Glutamatergic neuron (in vitro differentiated cells): ENCODE measurements around the gene AHNAK2. TPM values are rescaled to one million over a fixed set of nuclear protein-coding genes. Genes with fewer than 3 reads are reported as not detected.

Source experiments
- DNase-seq: peaks from one replicate; pipeline ENCODE4 v3.0.0; 2022
- H3K27ac Mint-ChIP-seq: one replicate; pipeline ENCODE4 v1.8.0; 2020; ENCODE audit warnings: mild to moderate bottlenecking, mixed read lengths, inconsistent platforms; ENCODE audit not compliant: unreplicated experiment
- H3K27me3 Mint-ChIP-seq: one replicate; pipeline ENCODE4 v1.8.0; 2020; ENCODE audit warnings: mild to moderate bottlenecking, moderate library complexity, mixed read lengths, inconsistent platforms; ENCODE audit not compliant: unreplicated experiment
- H3K36me3 Mint-ChIP-seq: one replicate; pipeline ENCODE4 v1.8.0; 2020; ENCODE audit warnings: mild to moderate bottlenecking, mixed read lengths, inconsistent platforms; ENCODE audit not compliant: unreplicated experiment
- H3K4me1 Mint-ChIP-seq: one replicate; pipeline ENCODE4 v1.8.0; 2020; ENCODE audit warnings: mild to moderate bottlenecking, low read depth, mixed read lengths, inconsistent platforms; ENCODE audit not compliant: unreplicated experiment
- H3K4me3 Mint-ChIP-seq: one replicate; pipeline ENCODE4 v1.8.0; 2020; ENCODE audit warnings: mild to moderate bottlenecking, mixed read lengths, inconsistent platforms; ENCODE audit not compliant: unreplicated experiment
- H3K9me3 Mint-ChIP-seq: one replicate; pipeline ENCODE4 v1.8.0; 2020; ENCODE audit warnings: mild to moderate bottlenecking, moderate library complexity, mixed read lengths, inconsistent platforms; ENCODE audit not compliant: unreplicated experiment
- total RNA-seq: library from RNA; stranded (reverse); fragmentation: NEBNext Ultra II Directional; extraction: Animal tissue kit (Norgen Biotek cat#: 25700); gene quantifications from one replicate; pipeline ENCODE4 v1.2.1, GENCODE V29; 2021; ENCODE audit not compliant: unreplicated experiment
- TF ChIP-seq, protein P1 (sequence below): fragments of 200-600 bp; sonication (generic); IDR thresholded peaks from one replicate; pipeline ENCODE4 v1.5.0; 2021; ENCODE audit not compliant: partially characterized antibody, unreplicated experiment

Gene AHNAK2
- total RNA-seq, 1 donor from 2014 or later = 44.8 TPM

- TF ChIP-seq, protein P1, sequence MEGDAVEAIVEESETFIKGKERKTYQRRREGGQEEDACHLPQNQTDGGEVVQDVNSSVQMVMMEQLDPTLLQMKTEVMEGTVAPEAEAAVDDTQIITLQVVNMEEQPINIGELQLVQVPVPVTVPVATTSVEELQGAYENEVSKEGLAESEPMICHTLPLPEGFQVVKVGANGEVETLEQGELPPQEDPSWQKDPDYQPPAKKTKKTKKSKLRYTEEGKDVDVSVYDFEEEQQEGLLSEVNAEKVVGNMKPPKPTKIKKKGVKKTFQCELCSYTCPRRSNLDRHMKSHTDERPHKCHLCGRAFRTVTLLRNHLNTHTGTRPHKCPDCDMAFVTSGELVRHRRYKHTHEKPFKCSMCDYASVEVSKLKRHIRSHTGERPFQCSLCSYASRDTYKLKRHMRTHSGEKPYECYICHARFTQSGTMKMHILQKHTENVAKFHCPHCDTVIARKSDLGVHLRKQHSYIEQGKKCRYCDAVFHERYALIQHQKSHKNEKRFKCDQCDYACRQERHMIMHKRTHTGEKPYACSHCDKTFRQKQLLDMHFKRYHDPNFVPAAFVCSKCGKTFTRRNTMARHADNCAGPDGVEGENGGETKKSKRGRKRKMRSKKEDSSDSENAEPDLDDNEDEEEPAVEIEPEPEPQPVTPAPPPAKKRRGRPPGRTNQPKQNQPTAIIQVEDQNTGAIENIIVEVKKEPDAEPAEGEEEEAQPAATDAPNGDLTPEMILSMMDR = no peak
- DNase-seq = peak; percentile 52
- H3K9me3 Mint-ChIP-seq = peaks cover 2% of the 10 kb centered on the region
- no peak overlapping the region for H3K4me3 Mint-ChIP-seq
- H3K4me1 Mint-ChIP-seq = peaks cover 5% of the 10 kb centered on the region
- no peak overlapping the region for H3K27ac Mint-ChIP-seq
- peaks cover 4% of the 10 kb centered on the region for H3K27me3 Mint-ChIP-seq
- H3K36me3 Mint-ChIP-seq = no peaks in the 10 kb centered on the region
Observed at GRCh38 chr14:104968153-104968527, 10.0 kb downstream of the AHNAK2 start.

DNA sequence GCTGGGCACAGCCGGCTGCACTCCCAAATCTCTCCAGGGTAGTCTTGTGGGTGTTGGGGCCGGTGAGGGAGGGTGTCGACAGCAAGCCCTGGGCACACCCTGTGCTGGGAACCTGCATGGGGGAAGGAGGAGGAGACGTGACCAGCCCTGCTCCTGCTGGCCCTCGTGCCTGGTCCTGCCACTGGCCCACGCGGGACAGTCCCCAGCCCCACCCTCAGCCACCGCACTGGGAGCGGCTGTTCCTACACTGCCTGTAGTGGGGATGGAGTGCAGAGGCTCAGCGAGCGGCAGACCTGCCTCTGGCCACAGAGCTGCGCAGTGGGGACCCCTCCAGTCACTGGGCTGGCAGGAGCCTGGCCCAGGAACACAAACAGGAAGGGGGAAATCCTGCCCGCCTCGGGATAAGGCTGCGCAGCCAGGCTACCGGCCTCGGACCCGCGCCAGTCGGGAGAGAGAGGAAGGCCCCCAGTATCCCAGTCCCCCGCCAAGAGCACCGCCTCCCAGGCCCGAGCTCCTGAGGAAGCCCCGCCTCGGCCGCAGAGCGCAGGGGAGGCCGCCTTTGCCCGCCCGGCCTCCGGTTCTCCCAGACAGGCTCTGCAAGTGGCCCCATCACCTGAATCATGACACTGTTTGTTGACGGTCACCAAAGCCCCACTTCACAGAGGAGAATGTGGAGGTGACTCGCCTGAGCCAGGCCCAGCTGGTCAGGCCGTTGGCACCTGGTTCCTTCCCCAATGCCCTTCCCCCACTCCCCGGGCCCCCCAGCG, 10.6 kb downstream of the AHNAK2 start:
- DNase-seq = peak; percentile 48
- H3K27me3 Mint-ChIP-seq = peaks cover 4% of the 10 kb centered on the region
- H3K36me3 Mint-ChIP-seq = no peaks in the 10 kb centered on the region
- no peak overlapping the region for H3K4me3 Mint-ChIP-seq
- H3K27ac Mint-ChIP-seq = no peak overlapping the region
- TF ChIP-seq, protein P1 = no peak
- peaks cover 5% of the 10 kb centered on the region for H3K4me1 Mint-ChIP-seq
- peaks cover 2% of the 10 kb centered on the region for H3K9me3 Mint-ChIP-seq

DNA sequence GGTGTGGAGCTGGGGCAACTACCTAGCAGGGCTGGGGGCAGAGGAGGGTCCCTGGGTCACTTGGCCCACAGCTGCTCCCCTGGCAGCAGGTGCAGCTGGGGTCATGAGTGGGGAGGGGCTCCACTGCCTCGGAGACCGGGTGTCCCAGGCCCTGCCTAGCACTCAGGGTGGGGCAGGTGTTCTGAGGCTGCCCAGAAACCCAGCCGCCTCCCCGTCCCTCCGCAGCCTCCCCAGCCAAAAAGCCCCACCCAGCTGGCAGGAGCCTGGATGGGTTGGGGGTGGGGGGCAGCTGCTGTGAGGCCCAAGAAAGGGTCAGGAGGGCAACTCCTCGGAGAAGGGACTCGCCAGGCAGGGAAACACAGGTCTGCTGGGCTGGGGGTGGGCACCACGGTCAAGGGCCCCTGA, 11.2 kb downstream of the AHNAK2 start:
- no peaks in the 10 kb centered on the region for H3K36me3 Mint-ChIP-seq
- peaks cover 4% of the 10 kb centered on the region for H3K27me3 Mint-ChIP-seq
- no peak overlapping the region for H3K4me3 Mint-ChIP-seq
- peak; percentile 11 for DNase-seq
- TF ChIP-seq, protein P1 = no peak
- peaks cover 5% of the 10 kb centered on the region for H3K4me1 Mint-ChIP-seq
- no peak overlapping the region for H3K27ac Mint-ChIP-seq
- H3K9me3 Mint-ChIP-seq = peaks cover 2% of the 10 kb centered on the region

DNA sequence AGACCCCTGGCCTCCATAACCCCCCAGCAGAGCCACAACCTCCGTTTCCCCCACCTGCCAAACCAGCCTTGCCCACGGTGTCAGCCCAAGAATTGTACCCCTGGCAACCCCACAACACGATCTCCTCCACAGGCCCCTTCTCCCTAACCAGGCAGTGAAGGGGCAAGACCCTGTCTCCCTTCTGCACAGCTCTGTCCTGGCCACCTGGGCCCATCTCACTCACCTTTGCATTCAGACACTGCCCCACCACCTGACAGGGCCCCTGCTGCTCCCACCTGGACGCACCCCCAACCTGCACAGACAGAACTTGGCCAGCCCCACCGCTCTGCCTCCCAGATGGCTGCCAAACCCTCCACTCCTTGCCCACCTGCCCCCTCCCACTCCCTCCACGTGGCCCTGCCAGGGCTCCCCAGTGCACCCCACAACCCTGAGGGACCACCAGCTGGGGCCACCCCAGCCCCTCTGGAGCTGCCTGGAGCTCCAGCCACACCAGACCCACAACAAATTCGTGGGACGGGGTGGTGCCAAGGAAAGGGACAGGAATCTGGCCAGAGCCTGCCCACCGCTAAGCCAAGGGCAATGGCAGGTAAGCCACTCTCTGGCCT, 11.8 kb downstream of the AHNAK2 start:
- H3K27ac Mint-ChIP-seq = no peak overlapping the region
- TF ChIP-seq, protein P1 = no peak
- H3K4me3 Mint-ChIP-seq = no peak overlapping the region
- peaks cover 4% of the 10 kb centered on the region for H3K27me3 Mint-ChIP-seq
- H3K36me3 Mint-ChIP-seq = no peaks in the 10 kb centered on the region
- peaks cover 5% of the 10 kb centered on the region for H3K4me1 Mint-ChIP-seq
- peak; percentile 10 for DNase-seq
- peaks cover 2% of the 10 kb centered on the region for H3K9me3 Mint-ChIP-seq

DNA sequence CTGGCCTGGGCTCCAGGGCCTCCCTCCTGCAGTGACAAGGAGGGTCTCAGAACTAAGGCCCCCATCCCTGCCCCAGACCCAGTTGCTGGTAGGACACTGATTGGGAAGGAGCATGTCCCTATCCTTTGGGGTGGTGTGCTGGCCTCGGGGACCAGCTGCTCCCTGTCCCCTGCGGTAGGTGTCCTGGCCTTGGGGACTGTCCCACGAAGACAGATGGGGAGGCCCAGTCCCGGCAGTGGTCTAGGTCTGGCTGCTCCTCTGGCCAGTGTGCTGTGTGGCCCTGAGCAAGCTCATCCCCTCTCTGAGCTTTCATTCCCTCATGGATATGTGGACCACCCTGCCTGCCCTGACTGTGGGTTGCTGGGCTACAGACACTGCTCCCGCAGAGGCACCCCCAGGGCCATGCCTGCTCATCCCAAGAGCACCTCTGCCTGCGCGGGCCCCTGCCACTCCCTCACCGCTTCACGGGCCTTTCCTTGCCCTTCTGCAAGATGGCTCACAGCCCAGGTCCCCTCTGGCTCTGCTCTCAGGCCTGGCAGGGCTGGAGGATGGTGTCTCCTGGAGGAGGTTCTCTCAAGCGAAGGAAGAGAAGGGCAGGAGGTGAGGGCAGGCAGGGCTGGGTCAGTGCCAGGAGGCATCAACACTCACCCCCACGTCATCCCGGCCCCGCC, 12.5 kb downstream of the AHNAK2 start:
- DNase-seq = peak; percentile 14
- Mint-ChIP-seq H3K4me1 (peaks cover 5% of the 10 kb centered on the region), H3K9me3 (peaks cover 2% of the 10 kb centered on the region), H3K36me3 (no peaks in the 10 kb centered on the region), H3K4me3 (no peak overlapping the region), H3K27ac (no peak overlapping the region), H3K27me3 (peaks cover 4% of the 10 kb centered on the region)
- TF ChIP-seq, protein P1 = no peak
